HepG2 (cell line): ENCODE results near the gene ANO10.

Experiments used
- ATF7-NPFF ChIP-seq: sonication (generic); formaldehyde crosslinking; IDR thresholded peaks from 2 replicates; pipeline ENCODE4 v1.8.1; 2023; ENCODE audit warnings: mild to moderate bottlenecking, low read depth, missing genetic modification reagents, moderate library complexity
- CEBPB ChIP-seq: IDR thresholded peaks from 2 replicates; pipeline ENCODE4 v1.6.1; 2011; ENCODE audit warnings: low read depth, low read length, improper control_type of control experiment, borderline replicate concordance
- ELF3 ChIP-seq: IDR thresholded peaks from 2 replicates; pipeline ENCODE4 v1.6.1; 2016; ENCODE audit warnings: missing genetic modification reagents, missing compliant biosample characterization
- HNRNPH1 ChIP-seq: fragments of 200-400 bp; formaldehyde crosslinking; optimal IDR thresholded peaks from 2 replicates; pipeline ENCODE3; 2017; ENCODE audit warnings: mild to moderate bottlenecking, low read depth, low read length
- NR2C2 ChIP-seq: sonication (generic); formaldehyde crosslinking; IDR thresholded peaks from 2 replicates; pipeline ENCODE4 v1.4.0; 2020; ENCODE audit warnings: missing genetic modification reagents, mild to moderate bottlenecking, moderate library complexity, borderline replicate concordance
- SMC3 ChIP-seq: IDR thresholded peaks from 2 replicates; pipeline ENCODE4 v1.6.1; 2011; ENCODE audit warnings: low read length, improper control_type of control experiment
- ZNF263 ChIP-seq: sonication (generic); formaldehyde crosslinking; IDR thresholded peaks from 2 replicates; pipeline ENCODE4 v1.4.0; 2020; ENCODE audit warnings: missing genetic modification reagents
- ZNF883 ChIP-seq: sonication (generic); formaldehyde crosslinking; IDR thresholded peaks from 2 replicates; pipeline ENCODE4 v1.5.1; 2020; ENCODE audit warnings: mild to moderate bottlenecking, missing genetic modification reagents; ENCODE audit errors: not compliant biosample characterization
- TF ChIP-seq, protein P1 (sequence below), 2 experiments: IDR thresholded peaks; 2 replicates each; pipeline ENCODE4 v1.6.1; 2011 to 2012; ENCODE audit warnings: low read length in 2 of 2, borderline replicate concordance in 1 of 2, low read depth in 1 of 2, mild to moderate bottlenecking in 1 of 2, moderate library complexity in 1 of 2

DNA sequence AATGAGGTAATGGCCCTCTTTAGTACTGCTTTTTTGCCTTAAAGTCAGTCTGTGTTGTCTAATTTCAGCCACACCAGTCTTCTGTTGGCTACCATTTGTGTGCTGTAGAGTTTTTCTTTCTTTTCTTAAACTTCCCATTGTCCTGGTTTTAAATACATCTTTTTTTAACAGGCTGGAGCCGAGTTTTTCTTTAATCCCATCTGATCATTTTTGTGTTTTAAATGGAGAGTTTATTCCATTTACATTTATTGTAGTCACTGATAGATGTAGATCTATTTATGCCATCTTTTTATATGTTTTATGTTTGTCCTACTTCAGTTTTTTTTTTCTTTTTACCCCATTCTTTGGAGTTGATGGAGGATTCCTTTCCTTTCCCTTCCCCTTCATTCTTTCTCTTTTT lies 286.0 kb downstream of the ANO10 start:
- TF ChIP-seq, protein P1, sequence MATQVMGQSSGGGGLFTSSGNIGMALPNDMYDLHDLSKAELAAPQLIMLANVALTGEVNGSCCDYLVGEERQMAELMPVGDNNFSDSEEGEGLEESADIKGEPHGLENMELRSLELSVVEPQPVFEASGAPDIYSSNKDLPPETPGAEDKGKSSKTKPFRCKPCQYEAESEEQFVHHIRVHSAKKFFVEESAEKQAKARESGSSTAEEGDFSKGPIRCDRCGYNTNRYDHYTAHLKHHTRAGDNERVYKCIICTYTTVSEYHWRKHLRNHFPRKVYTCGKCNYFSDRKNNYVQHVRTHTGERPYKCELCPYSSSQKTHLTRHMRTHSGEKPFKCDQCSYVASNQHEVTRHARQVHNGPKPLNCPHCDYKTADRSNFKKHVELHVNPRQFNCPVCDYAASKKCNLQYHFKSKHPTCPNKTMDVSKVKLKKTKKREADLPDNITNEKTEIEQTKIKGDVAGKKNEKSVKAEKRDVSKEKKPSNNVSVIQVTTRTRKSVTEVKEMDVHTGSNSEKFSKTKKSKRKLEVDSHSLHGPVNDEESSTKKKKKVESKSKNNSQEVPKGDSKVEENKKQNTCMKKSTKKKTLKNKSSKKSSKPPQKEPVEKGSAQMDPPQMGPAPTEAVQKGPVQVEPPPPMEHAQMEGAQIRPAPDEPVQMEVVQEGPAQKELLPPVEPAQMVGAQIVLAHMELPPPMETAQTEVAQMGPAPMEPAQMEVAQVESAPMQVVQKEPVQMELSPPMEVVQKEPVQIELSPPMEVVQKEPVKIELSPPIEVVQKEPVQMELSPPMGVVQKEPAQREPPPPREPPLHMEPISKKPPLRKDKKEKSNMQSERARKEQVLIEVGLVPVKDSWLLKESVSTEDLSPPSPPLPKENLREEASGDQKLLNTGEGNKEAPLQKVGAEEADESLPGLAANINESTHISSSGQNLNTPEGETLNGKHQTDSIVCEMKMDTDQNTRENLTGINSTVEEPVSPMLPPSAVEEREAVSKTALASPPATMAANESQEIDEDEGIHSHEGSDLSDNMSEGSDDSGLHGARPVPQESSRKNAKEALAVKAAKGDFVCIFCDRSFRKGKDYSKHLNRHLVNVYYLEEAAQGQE (IDR thresholded peaks at IDR 0.05; ENCODE audit: borderline replicate concordance in 1 of 2, low read depth in 1 of 2, low read length in 2 of 2): no peak
- no peak for TF ChIP-seq ELF3 (CRISPR knock-in tag)
- TF ChIP-seq CEBPB: no peak
- no peak for TF ChIP-seq ZNF263
- no peak for TF ChIP-seq HNRNPH1
- no peak for TF ChIP-seq ATF7-NPFF (CRISPR knock-in tag)
- no peak for TF ChIP-seq NR2C2 (CRISPR knock-in tag)
- TF ChIP-seq SMC3: no peak
- no peak for TF ChIP-seq ZNF883 (CRISPR knock-in tag)
